Hepatocyte (in vitro differentiated cells): ENCODE measurements around the gene PRSS58.

Experiments
- EZH2 ChIP-seq: fragments of 200-600 bp; sonication (generic); IDR thresholded peaks from 2 replicates; pipeline ENCODE4 v1.6.1; 2016; ENCODE audit warnings: antibody characterized with exemption, mild to moderate bottlenecking, borderline replicate concordance
- EZH2phosphoT487 ChIP-seq: fragments of 200-600 bp; sonication (generic); IDR thresholded peaks from one replicate; pipeline ENCODE4 v1.6.1; 2018; ENCODE audit warnings: antibody characterized with exemption, mild to moderate bottlenecking, low read depth, moderate library complexity; ENCODE audit not compliant: unreplicated experiment, severe bottlenecking
- TF ChIP-seq, protein P1 (sequence below): fragments of 200-600 bp; sonication (generic); IDR thresholded peaks from 2 replicates; pipeline ENCODE4 v1.5.1; 2016; ENCODE audit warnings: antibody characterized with exemption, mild to moderate bottlenecking; ENCODE audit not compliant: poor library complexity

- TF ChIP-seq, protein P1, sequence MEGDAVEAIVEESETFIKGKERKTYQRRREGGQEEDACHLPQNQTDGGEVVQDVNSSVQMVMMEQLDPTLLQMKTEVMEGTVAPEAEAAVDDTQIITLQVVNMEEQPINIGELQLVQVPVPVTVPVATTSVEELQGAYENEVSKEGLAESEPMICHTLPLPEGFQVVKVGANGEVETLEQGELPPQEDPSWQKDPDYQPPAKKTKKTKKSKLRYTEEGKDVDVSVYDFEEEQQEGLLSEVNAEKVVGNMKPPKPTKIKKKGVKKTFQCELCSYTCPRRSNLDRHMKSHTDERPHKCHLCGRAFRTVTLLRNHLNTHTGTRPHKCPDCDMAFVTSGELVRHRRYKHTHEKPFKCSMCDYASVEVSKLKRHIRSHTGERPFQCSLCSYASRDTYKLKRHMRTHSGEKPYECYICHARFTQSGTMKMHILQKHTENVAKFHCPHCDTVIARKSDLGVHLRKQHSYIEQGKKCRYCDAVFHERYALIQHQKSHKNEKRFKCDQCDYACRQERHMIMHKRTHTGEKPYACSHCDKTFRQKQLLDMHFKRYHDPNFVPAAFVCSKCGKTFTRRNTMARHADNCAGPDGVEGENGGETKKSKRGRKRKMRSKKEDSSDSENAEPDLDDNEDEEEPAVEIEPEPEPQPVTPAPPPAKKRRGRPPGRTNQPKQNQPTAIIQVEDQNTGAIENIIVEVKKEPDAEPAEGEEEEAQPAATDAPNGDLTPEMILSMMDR = no peak
- TF ChIP-seq EZH2 = no peak
- no peak for TF ChIP-seq EZH2phosphoT487
Observed at GRCh38 chr7:142231716-142232115, 26.1 kb downstream of the PRSS58 start.
